Astrocyte (in vitro differentiated cells and primary cell): ENCODE data around the gene FIG4.

Source experiments
- CTCF ChIP-seq: IDR thresholded peaks from 2 replicates; pipeline ENCODE4 v1.5.1; 2011; ENCODE audit warnings: low read depth, mild to moderate bottlenecking, inconsistent platforms, low read length, moderate library complexity; ENCODE audit not compliant: insufficient read depth
- EZH2 ChIP-seq: IDR thresholded peaks from 2 replicates; pipeline ENCODE4 v1.6.1; 2012; ENCODE audit warnings: mild to moderate bottlenecking, low read length, inconsistent platforms; ENCODE audit not compliant: insufficient read depth

- TF ChIP-seq CTCF (no peak), EZH2 (no peak)
Observed at GRCh38 chr6:109804020-109804419, 112.9 kb downstream of the FIG4 start.
